Suprapubic skin (tissue), 4 donors: Measurements from ENCODE around the gene TMEM139. TPM values are rescaled to one million over a fixed set of nuclear protein-coding genes. Genes with fewer than 3 reads are reported as not detected.

Source experiments
- DNase-seq, 2 donors: peaks; one replicate each; pipeline ENCODE4 v3.0.0-alpha.2; 2019; ENCODE audit warnings: low spot score in 2 of 2
- H3K27ac ChIP-seq: fragments of 200-600 bp; sonication (generic); one replicate; pipeline ENCODE4 v1.5.1; 2019
- H3K27me3 ChIP-seq: fragments of 200-600 bp; sonication (generic); one replicate; pipeline ENCODE4 v1.5.1; 2019
- H3K36me3 ChIP-seq: fragments of 200-600 bp; sonication (generic); one replicate; pipeline ENCODE4 v1.5.1; 2019
- H3K4me1 ChIP-seq: fragments of 200-600 bp; sonication (generic); one replicate; pipeline ENCODE4 v1.5.1; 2019
- H3K4me3 ChIP-seq: fragments of 200-600 bp; sonication (generic); one replicate; pipeline ENCODE4 v1.5.1; 2019; ENCODE audit warnings: mild to moderate bottlenecking
- H3K9me3 ChIP-seq: fragments of 200-600 bp; sonication (generic); one replicate; pipeline ENCODE4 v1.5.1; 2019
- CTCF ChIP-seq, 2 donors: fragments of 200-600 bp in 1 of 2; fragments of 450-650 bp in 1 of 2; sonication (generic) in 1 of 2; IDR thresholded peaks; one replicate each; pipeline ENCODE4 v1.5.1; 2016 to 2019; ENCODE audit warnings: antibody characterized with exemption in 2 of 2, mild to moderate bottlenecking in 1 of 2, moderate library complexity in 1 of 2
- EP300 ChIP-seq: sonication (generic); formaldehyde crosslinking; IDR thresholded peaks from one replicate; pipeline ENCODE4 v1.6.1; 2017; ENCODE audit warnings: antibody characterized with exemption
- POLR2A ChIP-seq, 2 donors: fragments of 450-650 bp; IDR thresholded peaks; one replicate each; pipeline ENCODE4 v1.6.1; 2017; ENCODE audit warnings: antibody characterized with exemption in 2 of 2, mild to moderate bottlenecking in 2 of 2, moderate library complexity in 2 of 2
- POLR2AphosphoS5 ChIP-seq, 3 donors: sonication (generic); formaldehyde crosslinking; IDR thresholded peaks; one replicate each; pipeline ENCODE4 v1.6.1; 2017; ENCODE audit warnings: antibody characterized with exemption in 3 of 3
- WGBS: methylation state at CpG from one replicate; pipeline ENCODE4 v1.1.5; 2018; 5-methylcytosine and 5-hydroxymethylcytosine counted together
- total RNA-seq, 4 donors: library from RNA; depleted of rRNA; stranded (reverse); fragments of >200 nt; gene quantifications; one replicate each; pipeline ENCODE4 v1.1.0, GENCODE V29; 2016

Gene TMEM139
- total RNA-seq, 4 donors from 2014 or later, result 3.3 to 11.0 (median 8.1) TPM

- Histone ChIP-seq H3K27ac (no peak overlapping the region), H3K4me3 (no peak overlapping the region), H3K36me3 (no peaks in the 10 kb centered on the region), H3K27me3 (no peaks in the 10 kb centered on the region), H3K4me1 (peaks cover 7% of the 10 kb centered on the region), H3K9me3 (no peaks in the 10 kb centered on the region)
- DNase-seq, result no peak
- no peak for TF ChIP-seq POLR2A (IDR thresholded peaks at IDR 0.05)
- TF ChIP-seq POLR2AphosphoS5 (IDR thresholded peaks at IDR 0.05), result no peak
- TF ChIP-seq CTCF (IDR thresholded peaks at IDR 0.05), result no peak
- TF ChIP-seq EP300, result no peak
- 76% methylated on average over 23 of the region's 23 CpGs for WGBS
Measured at GRCh38 chr7:143322760-143323633, 38.2 kb downstream of the TMEM139 start.

DNA sequence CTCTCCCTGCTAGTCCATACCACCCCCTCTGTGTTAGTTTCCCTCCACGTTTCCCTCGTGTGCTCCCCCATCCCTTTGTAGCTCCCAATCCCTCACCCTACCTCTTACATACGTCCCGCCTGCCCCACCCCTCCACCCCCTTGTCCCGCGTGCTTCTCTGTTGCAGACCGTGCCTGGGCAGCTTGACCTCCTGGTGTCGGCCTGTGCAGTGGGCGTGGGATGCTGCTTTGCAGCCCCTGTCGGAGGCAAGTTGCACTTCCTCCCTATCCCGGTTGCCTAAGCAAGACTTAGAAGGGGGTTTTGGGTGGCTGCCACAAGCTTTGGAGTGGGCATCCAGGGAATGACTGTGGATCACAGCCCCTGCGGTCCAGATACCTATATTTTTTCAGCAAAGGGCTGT lies 38.9 kb downstream of the TMEM139 start:
- no peak overlapping the region for H3K4me3 ChIP-seq
- DNase-seq, result no peak
- TF ChIP-seq POLR2A (IDR thresholded peaks at IDR 0.05) (no peak), CTCF (IDR thresholded peaks at IDR 0.05) (no peak), EP300 (no peak), POLR2AphosphoS5 (IDR thresholded peaks at IDR 0.05) (no peak)
- peaks cover 7% of the 10 kb centered on the region for H3K4me1 ChIP-seq
- H3K27me3 ChIP-seq, result no peaks in the 10 kb centered on the region
- WGBS, result 70% methylated on average over 12 of the region's 12 CpGs
- no peaks in the 10 kb centered on the region for H3K36me3 ChIP-seq
- no peaks in the 10 kb centered on the region for H3K9me3 ChIP-seq
- no peak overlapping the region for H3K27ac ChIP-seq

DNA sequence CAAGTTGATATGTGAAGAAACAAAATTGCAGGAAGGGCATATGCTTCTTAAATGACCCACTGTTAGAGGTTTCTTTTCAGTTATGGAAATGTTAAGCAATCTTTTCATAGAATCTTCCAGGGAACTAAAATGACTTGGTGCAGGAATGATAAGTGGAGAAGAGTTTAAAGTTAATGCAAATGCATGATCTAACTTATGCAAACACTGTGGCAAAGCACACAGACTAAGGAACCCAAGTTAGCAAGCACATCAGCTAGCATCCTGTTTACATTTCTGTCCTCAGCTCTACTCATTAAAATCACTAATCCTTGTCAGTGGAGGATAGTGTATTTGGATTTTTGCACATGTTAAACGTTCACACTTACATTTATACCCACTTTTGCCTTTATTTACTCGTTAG lies 40.5 kb downstream of the TMEM139 start:
- Histone ChIP-seq H3K4me1 (no peaks in the 10 kb centered on the region), H3K27me3 (no peaks in the 10 kb centered on the region), H3K27ac (no peak overlapping the region), H3K36me3 (no peaks in the 10 kb centered on the region), H3K4me3 (no peak overlapping the region), H3K9me3 (no peaks in the 10 kb centered on the region)
- DNase-seq, result no peak
- TF ChIP-seq EP300 (no peak), POLR2AphosphoS5 (IDR thresholded peaks at IDR 0.05) (no peak), POLR2A (IDR thresholded peaks at IDR 0.05) (no peak), CTCF (IDR thresholded peaks at IDR 0.05) (no peak)
- 69% methylated on average over 2 of the region's 2 CpGs for WGBS

DNA sequence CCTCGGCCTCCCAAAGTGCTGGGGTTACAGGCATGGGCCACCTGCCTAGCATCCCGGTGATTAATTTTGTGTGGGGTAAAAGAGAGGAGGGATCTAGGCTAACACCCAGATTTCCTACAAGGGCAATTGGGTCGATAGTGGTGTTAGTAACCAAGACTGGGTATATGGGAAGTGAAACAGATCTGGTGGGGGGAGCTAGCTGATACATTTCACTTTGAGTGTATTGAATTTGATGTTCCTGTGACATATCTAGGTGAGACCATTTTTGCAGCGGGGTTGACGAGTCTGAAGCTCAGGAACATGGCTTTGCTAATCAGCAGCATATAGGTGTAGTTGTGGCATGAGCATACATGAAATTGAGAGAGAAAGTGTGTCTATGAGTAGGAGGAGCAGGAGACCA lies 43.1 kb downstream of the TMEM139 start:
- Histone ChIP-seq H3K27me3 (no peaks in the 10 kb centered on the region), H3K27ac (no peak overlapping the region), H3K4me1 (peaks cover 9% of the 10 kb centered on the region), H3K36me3 (no peaks in the 10 kb centered on the region), H3K4me3 (no peak overlapping the region), H3K9me3 (no peaks in the 10 kb centered on the region)
- no peak for DNase-seq
- whole genome bisulfite sequencing, result over 99% methylated on average over 5 of the region's 5 CpGs
- TF ChIP-seq POLR2AphosphoS5 (IDR thresholded peaks at IDR 0.05) (no peak), EP300 (no peak), POLR2A (IDR thresholded peaks at IDR 0.05) (no peak), CTCF (IDR thresholded peaks at IDR 0.05) (no peak)

DNA sequence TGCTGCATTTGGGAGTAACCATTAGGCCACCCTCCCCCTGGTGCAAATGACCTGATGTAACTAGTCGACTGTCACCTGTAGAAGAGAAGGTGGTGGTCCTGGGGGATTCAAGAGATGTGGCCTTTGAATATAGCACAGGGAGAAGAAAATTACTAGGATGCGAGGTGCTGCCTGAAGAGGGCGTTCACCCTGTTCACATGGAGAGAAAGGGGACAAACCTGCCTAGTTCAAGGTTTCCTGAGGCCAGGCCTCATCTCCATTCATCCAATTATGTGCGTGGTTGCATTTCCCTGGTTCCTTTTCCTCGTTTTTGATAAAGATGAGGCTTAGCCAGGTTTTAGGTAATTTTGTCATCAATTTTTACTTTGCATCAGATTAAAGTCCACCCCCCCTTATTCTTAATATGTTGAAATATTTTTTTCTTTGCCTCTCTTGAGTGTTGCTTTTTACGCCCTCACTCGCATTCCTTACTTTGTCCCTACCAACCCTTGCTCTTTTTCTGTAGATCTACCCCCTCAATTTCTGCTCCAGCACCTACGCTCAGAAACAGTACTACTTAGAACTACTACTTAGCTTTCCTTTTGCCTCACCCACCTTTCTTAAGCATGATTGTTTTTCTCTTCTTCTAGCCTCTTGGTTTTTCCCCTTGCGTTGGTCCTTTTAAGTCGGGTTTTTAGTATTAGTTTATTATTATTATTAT lies 44.9 kb downstream of the TMEM139 start:
- TF ChIP-seq POLR2AphosphoS5 (IDR thresholded peaks at IDR 0.05) (no peak), EP300 (no peak)
- no peak overlapping the region for H3K27ac ChIP-seq
- H3K27me3 ChIP-seq, result no peaks in the 10 kb centered on the region
- WGBS, result 90% methylated on average over 10 of the region's 10 CpGs
- no peaks in the 10 kb centered on the region for H3K9me3 ChIP-seq
- H3K4me1 ChIP-seq, result peaks cover 9% of the 10 kb centered on the region
- no peak for DNase-seq
- H3K4me3 ChIP-seq, result no peak overlapping the region
- no peaks in the 10 kb centered on the region for H3K36me3 ChIP-seq
